Nephron (organoid): ENCODE data around the gene RAB10.
"Not testable (repeated sequence)": the region's sequence is repeated elsewhere in the genome, so short reads cannot be mapped to it uniquely, and the experiment has no call there.

Source experiments
- H3K27ac Mint-ChIP-seq, 3 experiments: 2 replicates each; pipeline ENCODE4 v1.8.0; 2020; ENCODE audit warnings: mixed read lengths in 3 of 3, mild to moderate bottlenecking in 2 of 3, moderate library complexity in 1 of 3
- H3K27me3 Mint-ChIP-seq: 2 replicates; pipeline ENCODE4 v1.8.0; 2021; ENCODE audit warnings: low read depth, mild to moderate bottlenecking, moderate library complexity, mixed read lengths
- H3K36me3 Mint-ChIP-seq: 2 replicates; pipeline ENCODE4 v1.8.0; 2020; ENCODE audit warnings: low read depth, mixed read lengths
- H3K4me1 Mint-ChIP-seq: 2 replicates; pipeline ENCODE4 v1.8.0; 2020; ENCODE audit warnings: mixed read lengths
- H3K4me3 Mint-ChIP-seq, 3 experiments: 2 replicates each; pipeline ENCODE4 v1.8.0; 2020; ENCODE audit warnings: mild to moderate bottlenecking in 3 of 3, mixed read lengths in 3 of 3, moderate library complexity in 2 of 3
- H3K9me3 Mint-ChIP-seq: 2 replicates; pipeline ENCODE4 v1.8.0; 2020; ENCODE audit warnings: mixed read lengths
- TF ChIP-seq, protein P1 (sequence below), 3 experiments: fragments of 200-600 bp; sonication (generic); IDR thresholded peaks; one replicate each; pipeline ENCODE4 v1.5.0; 2021; ENCODE audit warnings: antibody characterized with exemption in 3 of 3; ENCODE audit not compliant: unreplicated experiment in 3 of 3

Gene RAB10

DNA sequence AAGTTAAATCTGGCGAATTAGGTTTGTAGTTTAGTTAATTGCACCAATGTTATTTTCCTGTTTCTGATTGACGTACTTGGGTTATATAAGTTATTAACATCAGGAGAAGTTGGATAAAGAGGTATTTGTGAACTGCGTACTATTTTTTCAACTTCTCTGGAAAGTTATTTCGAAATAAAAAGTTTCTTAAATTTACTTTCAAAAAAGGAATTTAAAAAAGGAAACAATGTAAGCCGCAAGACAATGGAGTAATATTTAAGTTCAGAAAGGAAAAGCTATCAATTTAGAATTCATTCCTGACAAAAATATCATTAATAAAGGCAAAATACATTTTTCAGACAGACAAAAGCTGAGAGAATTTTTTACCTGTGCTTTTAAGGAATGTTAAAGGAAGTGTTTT, 47.7 kb downstream of the RAB10 start:
- peaks cover 41% of the 10 kb centered on the region for H3K9me3 Mint-ChIP-seq
- no peak overlapping the region for H3K27ac Mint-ChIP-seq

DNA sequence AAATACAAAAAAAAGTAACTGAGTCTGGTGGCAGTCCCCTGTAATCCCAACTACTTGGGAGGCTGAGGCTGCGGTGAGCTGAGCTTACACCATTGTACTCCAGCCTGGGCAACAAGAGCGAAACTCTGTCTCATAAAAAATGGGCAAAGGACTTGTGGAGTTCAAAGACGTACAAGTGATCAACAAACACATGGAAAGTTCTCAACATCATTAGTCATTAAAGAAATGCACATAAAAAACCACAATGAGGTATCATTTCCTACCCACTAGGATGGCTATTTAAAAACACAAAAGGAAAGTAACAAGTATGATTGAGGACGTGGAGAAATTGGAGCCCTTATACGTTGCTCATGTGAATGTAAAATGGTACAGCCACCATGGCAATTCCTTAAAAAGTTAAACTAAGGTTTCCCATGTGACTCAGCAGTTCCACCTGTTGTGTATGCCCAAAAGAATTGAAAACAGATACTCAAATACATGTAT, 52.3 kb downstream of the RAB10 start:
- H3K4me1 Mint-ChIP-seq = peaks cover 6% of the 10 kb centered on the region
- H3K4me3 Mint-ChIP-seq = no peak overlapping the region
- no peaks in the 10 kb centered on the region for H3K27me3 Mint-ChIP-seq
- H3K27ac Mint-ChIP-seq = no peak overlapping the region
- TF ChIP-seq, protein P1, sequence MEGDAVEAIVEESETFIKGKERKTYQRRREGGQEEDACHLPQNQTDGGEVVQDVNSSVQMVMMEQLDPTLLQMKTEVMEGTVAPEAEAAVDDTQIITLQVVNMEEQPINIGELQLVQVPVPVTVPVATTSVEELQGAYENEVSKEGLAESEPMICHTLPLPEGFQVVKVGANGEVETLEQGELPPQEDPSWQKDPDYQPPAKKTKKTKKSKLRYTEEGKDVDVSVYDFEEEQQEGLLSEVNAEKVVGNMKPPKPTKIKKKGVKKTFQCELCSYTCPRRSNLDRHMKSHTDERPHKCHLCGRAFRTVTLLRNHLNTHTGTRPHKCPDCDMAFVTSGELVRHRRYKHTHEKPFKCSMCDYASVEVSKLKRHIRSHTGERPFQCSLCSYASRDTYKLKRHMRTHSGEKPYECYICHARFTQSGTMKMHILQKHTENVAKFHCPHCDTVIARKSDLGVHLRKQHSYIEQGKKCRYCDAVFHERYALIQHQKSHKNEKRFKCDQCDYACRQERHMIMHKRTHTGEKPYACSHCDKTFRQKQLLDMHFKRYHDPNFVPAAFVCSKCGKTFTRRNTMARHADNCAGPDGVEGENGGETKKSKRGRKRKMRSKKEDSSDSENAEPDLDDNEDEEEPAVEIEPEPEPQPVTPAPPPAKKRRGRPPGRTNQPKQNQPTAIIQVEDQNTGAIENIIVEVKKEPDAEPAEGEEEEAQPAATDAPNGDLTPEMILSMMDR (IDR thresholded peaks at IDR 0.05; ENCODE audit: unreplicated experiment in 3 of 3) = no peak
- peaks cover 19% of the 10 kb centered on the region for H3K9me3 Mint-ChIP-seq
- peaks cover 35% of the 10 kb centered on the region for H3K36me3 Mint-ChIP-seq

More for the DNA sequence above, 47.7 kb downstream of the RAB10 start:
- Mint-ChIP-seq H3K4me1 (no peaks in the 10 kb centered on the region), H3K36me3 (peaks cover 62% of the 10 kb centered on the region), H3K4me3 (no peak overlapping the region), H3K27me3 (no peaks in the 10 kb centered on the region)
- TF ChIP-seq, protein P1 (IDR thresholded peaks at IDR 0.05; ENCODE audit: unreplicated experiment in 3 of 3) = no peak

DNA sequence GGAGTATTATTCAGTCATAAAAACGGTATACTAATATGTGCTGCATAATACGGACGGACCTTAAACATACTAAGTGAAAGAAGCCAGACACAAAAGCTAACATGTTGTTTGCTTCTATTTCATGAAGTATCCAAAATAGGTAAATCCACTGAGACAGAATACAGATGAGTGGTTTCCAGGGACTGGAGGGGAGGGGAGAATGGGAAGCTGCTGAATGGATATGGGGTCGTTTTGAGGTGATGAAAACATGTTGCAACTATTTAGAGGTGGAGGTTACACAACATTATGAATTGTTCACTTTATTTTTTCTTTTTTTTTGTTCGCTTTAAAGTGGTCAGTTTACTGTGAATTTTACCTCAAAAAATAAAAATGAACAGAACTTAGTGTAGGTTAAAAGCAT, 52.9 kb downstream of the RAB10 start:
- TF ChIP-seq, protein P1 (IDR thresholded peaks at IDR 0.05; ENCODE audit: unreplicated experiment in 3 of 3) = no peak
- peaks cover 6% of the 10 kb centered on the region for H3K4me1 Mint-ChIP-seq
- no peak overlapping the region for H3K27ac Mint-ChIP-seq
- H3K36me3 Mint-ChIP-seq = peaks cover 36% of the 10 kb centered on the region
- H3K4me3 Mint-ChIP-seq = no peak overlapping the region
- no peaks in the 10 kb centered on the region for H3K27me3 Mint-ChIP-seq
- H3K9me3 Mint-ChIP-seq = peaks cover 17% of the 10 kb centered on the region

DNA sequence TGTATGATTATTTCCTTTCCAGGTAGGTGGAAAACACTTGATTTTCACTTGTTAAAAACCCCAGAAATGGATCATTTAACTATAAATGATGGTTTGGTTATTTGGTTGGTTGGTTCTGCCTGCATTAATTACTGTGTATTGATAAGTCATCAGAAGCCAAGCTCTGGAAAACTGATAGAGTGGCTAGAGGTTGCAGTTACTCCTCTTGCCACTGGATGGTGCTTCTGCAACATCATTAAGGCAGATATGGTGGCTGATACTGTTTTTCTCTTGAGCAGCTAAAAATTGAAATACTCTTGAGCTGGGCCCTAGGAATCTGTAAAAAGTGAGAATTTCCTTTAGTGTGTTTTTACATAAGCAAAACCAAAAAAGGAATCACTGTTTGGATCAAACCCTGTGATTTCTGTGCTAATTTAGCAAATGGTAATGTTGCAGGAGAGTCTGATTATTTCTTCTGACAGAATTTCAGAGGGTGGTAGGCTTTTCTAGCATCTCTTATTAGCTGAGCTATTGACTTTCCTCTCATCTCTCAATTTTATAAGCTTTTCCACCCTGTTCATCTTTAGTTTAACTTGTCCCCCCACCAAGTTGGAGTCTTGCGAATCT, 54.3 kb downstream of the RAB10 start:
- Mint-ChIP-seq H3K4me1 (peaks cover 6% of the 10 kb centered on the region), H3K27ac (no peak overlapping the region), H3K36me3 (peaks cover 32% of the 10 kb centered on the region), H3K27me3 (no peaks in the 10 kb centered on the region), H3K4me3 (no peak overlapping the region), H3K9me3 (peaks cover 7% of the 10 kb centered on the region)
- TF ChIP-seq, protein P1 (IDR thresholded peaks at IDR 0.05; ENCODE audit: unreplicated experiment in 3 of 3) = peak; percentile 63 to 72 (median 69)

DNA sequence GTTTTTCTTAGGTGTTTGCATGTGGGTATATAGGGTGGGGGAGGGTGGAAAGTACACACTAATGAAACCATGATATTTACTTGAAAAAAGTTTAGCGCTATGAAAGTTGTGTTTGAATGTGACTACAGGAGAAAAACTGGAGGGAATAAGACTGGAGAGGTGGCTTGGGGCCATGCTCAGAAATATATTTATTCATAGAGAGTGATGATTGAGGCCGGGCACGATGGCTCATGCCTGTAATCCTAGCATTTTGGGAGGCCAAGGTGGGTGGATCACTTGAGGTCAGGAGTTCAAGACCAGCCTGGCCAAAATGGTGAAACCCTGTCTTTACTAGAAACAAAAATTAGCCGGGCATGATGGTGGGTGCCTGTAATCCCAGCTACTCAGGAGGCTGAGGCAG, 55.0 kb downstream of the RAB10 start:
- H3K36me3 Mint-ChIP-seq = peaks cover 36% of the 10 kb centered on the region
- H3K27ac Mint-ChIP-seq, H3K9me3 Mint-ChIP-seq, H3K27me3 Mint-ChIP-seq, H3K4me3 Mint-ChIP-seq, H3K4me1 Mint-ChIP-seq: not testable (repeated sequence)

DNA sequence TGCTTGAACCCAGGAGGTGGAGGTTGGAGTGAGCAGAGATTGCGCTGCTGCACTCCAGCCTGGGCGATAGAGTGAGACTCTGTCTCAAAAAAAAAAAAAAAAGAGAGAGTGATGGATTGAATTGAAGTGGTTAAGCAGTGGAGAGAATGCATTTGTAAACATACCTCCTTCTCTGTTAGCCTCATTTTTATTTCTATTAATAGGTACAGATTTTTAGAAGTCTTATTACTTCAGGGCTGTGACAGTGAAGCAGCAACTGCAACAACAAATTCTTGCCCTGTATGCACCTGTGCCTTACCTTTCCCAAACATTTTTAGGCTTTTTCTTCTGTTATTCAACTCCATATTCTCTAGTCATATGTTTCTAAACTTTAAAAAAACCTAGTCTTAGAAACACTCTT, 55.5 kb downstream of the RAB10 start:
- H3K27me3 Mint-ChIP-seq = no peaks in the 10 kb centered on the region
- H3K4me1 Mint-ChIP-seq = peaks cover 6% of the 10 kb centered on the region
- peaks cover 32% of the 10 kb centered on the region for H3K36me3 Mint-ChIP-seq
- H3K4me3 Mint-ChIP-seq = no peak overlapping the region
- TF ChIP-seq, protein P1 (IDR thresholded peaks at IDR 0.05; ENCODE audit: unreplicated experiment in 3 of 3) = no peak
- H3K9me3 Mint-ChIP-seq = peaks cover 2% of the 10 kb centered on the region
- no peak overlapping the region for H3K27ac Mint-ChIP-seq
